ENCODE data around the gene CARTPT. TPM values are rescaled to one million over a fixed set of nuclear protein-coding genes. Genes with fewer than 3 reads are reported as not detected.

The CARTPT gene
- polyA plus RNA-seq, result under 1 TPM in 2 of 3 donors, not detected in 1; 0.34 to 0.85 TPM

DNA sequence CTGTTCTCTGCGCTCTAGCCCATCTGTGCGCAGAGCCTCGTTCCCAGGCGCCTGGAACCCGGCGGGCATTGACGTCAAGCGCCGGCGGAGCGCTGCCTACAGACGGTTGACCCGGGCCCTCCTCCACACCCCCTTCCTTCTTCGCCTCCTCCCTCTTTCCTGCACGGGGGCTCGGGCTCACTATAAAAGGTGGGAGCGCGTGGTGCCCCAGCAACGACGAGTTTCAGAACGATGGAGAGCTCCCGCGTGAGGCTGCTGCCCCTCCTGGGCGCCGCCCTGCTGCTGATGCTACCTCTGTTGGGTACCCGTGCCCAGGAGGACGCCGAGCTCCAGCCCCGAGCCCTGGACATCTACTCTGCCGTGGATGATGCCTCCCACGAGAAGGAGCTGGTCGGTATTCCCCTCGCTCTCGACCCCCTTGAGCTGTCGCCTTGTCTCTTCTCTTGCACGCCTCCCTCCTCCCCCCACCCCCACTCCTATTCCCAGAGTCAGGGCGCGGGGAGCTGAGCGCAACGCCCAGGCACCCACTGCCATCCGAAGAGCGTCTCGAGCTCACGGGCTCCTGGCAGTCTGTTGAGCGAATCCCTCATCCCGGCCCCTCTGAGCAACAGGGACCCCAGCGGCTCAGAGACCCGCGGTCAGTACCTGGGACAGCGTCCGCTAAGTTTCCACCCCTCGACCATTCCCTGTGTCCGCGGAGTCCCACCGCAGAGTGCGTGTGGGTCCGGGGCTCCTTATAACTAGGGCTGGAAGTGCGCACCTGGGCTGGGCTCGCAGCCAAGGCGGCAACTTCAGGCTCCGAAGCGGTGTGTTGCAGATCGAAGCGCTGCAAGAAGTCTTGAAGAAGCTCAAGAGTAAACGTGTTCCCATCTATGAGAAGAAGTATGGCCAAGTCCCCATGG, at the start of gene CARTPT:
TSS of gene CARTPT (plus strand) at position 213 of the 902 bp plus-strand sequence. CDS start at position 232, 19 bp downstream.
- no peak within 1 kb of the TSS for H3K27ac ChIP-seq (ENCODE audit: low read depth, low read length)
- WGBS, 3 donors, result 5 to 7% (median 6%) methylated on average over 63 to 65 of the region's 65 CpGs

DNA sequence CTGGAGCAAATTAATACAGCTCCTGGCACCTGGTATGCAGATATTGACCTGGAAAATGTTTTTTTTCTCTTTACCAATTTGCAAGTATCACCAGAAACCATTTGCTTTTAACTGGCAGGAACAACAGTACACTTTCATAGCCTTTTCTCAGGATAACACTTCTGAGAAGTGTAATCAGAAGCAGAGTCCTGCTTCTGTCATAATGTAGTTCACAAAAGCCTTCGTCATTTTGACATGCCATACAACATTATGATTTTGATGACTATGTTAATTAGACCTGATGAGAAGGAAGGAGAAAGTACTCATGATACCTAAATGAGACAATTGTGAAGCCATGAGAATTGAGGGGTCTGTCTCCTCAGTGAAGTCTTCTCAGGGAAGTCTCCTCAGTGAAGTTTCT, 41.1 kb upstream of the CARTPT start:
- WGBS, 3 donors, result 76 to 94% (median 93%) methylated on average over 1 of the region's 1 CpG

DNA sequence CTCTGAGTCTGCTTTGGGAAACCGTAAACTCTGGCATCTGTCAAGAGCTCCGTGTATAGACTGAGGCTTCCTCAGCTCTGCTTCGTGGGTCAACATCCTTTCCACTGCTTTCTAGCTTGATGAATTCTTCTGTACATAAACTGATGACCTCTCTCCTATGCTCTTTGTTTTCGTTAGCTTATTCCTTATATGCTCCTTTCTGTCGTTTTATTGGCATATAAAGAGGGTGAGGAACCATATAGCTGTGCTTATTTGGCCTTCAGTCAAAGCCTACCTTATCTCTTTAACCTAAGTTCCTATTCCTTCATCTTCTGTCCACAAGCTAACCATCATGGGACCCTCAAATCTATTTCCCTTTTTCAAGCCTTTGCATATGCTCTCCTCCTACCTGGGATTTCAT, 39.4 kb upstream of the CARTPT start:
- no peak overlapping the region for H3K27ac ChIP-seq (ENCODE audit: low read depth, low read length)
- 54 to 73% (median 65%) methylated on average over 5 of the region's 5 CpGs for WGBS, 3 donors

More for the DNA sequence above, 41.1 kb upstream of the CARTPT start:
- no peak overlapping the region for H3K27ac ChIP-seq (ENCODE audit: low read depth, low read length)

DNA sequence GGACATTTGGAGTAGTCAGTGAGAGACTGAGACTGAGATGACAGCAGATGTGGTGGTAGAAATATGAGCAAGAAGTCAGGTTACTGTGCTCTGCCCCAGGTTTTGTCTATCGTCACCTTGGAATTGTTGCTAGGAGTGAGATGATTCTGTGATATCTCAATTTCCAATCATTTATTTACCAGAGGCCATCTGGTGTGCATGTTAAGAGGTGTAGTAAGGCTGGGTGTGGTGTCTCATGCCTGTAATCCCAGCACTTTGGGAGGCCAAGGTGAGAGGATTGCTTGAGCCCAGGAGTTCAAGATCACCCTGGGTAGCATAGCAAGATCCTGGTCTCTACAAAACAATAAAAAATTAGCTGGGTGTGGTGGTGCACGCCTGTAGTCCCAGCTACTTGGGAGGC, 38.6 kb upstream of the CARTPT start:
- WGBS, 3 donors, result 77 to 90% (median 89%) methylated on average over 2 of the region's 2 CpGs
- no peak overlapping the region for H3K27ac ChIP-seq (ENCODE audit: low read depth, low read length)

DNA sequence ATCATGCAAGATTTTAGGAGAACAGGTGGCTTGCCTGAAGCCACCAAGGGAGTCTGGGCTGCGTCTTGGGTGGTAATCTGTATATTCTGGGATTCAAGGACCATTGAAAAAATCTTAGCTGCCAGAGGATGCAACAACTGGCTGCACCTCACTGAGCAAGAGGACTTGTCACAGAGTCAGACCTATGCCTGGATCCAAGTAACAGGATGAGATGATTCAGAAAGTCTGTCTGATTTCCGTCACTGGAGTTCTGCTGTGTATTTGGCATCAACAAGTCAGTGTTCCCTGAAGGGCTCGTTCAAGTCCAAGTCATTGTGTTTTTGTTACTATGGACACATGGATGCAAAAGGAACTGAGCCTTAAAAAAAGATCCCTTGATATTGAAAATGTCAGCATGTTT, 37.8 kb upstream of the CARTPT start:
- no peak overlapping the region for H3K27ac ChIP-seq (ENCODE audit: low read depth, low read length)
- 53 to 67% (median 61%) methylated on average over 3 of the region's 3 CpGs for WGBS, 3 donors

DNA sequence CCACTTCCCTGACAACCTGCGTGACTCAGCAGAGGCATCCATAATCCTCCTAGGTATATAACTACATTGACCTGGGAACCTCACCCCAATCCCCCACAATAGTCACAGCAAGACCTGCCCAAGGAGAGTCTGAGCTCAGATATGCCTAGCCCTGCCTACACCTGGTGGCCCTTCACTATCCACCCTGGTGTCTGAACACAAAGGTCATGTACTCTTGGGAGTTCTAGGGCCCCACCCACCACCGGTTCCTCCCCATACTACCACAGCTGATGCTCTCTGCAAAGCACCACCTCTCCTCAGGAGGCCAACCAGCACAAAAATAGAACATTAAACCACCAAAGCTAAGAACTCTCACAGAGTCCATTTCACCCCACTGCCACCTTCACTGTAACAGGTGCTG, 34.8 kb upstream of the CARTPT start:
- H3K27ac ChIP-seq (ENCODE audit: low read depth, low read length), result no peak overlapping the region
- 88 to 95% (median 94%) methylated on average over 2 of the region's 2 CpGs for WGBS, 3 donors

DNA sequence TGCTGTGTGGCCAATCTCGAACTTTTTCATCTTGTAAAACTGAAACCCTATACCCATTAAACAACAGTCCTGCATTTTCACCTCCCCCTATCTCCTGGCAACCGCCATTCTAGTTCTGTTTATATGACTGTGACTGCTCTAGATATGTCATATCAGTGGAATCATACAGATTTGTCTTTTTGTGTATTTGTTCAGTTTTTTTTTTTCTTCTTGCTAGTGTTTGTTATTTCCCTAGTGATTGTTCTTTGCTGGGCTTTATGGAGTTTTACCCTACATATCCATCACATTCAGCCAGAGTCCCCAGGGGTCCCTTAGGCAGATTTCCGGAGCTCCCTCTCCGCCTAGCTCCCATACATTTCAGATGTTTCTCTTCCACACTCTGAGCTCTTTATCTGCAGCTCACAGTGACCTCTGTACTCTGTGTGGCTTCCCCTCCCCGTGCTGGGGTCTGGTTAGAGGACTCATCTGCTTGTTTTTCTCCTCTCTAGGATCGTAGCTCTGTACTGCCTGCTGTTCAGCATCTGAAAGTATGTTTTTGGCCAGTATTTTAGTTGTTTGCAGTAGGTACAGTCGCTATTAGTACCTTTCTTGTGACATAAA, 25.1 kb upstream of the CARTPT start:
- H3K27ac ChIP-seq (ENCODE audit: low read depth, low read length), result no peak overlapping the region
- WGBS, 3 donors, result 25 to 30% (median 25%) methylated on average over 7 of the region's 7 CpGs

DNA sequence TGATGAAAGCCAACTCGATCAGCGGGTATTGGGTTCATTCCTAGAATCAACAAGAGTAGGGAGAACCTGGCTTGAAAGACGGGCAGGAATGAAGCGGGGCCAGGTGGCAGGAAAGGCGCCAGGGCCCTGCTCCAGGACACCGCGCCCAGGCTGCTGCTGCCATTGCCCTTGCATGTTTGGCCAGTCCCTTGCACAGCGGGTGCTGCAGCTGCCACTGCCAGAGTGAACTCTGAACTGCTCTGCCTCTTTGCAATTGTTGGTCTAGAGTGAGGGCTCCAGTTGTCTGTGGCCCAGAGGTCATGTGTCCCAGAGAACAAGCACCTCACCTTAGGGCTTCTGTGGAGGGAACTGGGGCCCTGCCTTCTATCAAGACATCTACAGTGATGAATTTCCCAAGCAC, 24.0 kb upstream of the CARTPT start:
- 96 to 98% (median 97%) methylated on average over 8 of the region's 8 CpGs for WGBS, 3 donors
- H3K27ac ChIP-seq (ENCODE audit: low read depth, low read length), result no peak overlapping the region

DNA sequence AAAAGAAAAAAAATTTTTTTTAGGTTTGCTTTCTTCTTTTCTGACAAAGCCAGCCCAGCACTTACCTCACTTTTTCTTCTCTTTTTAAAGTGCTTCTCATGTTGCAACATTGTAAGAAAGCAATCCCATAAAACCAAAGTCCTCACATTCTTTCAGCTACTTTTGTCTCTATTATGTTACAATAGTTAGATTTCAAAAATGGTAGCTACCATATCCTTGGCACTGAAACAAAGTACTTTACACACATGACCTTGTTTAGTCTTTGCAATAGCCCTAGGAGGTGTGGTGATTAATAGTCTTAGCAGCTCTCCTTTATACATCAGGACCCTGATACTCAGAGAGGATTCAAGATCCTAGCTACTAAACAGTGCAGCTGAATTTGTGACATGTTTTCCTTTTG, 23.5 kb upstream of the CARTPT start:
- H3K27ac ChIP-seq (ENCODE audit: low read depth, low read length), result no peak overlapping the region

DNA sequence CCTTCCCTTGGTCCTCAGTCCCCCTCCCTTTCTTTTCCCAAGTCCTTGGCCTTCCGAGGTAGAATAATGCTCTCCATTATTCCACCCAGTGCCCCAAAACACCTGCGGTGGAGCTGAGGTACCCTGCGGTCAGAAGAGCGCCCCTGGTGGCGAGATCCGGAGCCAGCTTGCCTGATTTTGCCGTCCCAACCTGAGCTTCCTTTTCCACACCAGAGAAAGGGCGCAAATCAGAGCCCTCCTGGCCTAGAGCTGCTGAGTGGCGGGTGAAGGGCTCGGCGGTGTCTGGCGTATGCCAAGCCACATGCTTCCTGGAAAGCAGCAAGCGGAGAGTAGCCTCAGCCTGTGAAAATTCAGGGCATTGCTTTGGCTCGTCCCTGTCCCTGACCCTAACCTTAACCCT, 21.1 kb upstream of the CARTPT start:
- WGBS, 3 donors, result 46 to 66% (median 62%) methylated on average over 14 of the region's 14 CpGs
- no peak overlapping the region for H3K27ac ChIP-seq (ENCODE audit: low read depth, low read length)

DNA sequence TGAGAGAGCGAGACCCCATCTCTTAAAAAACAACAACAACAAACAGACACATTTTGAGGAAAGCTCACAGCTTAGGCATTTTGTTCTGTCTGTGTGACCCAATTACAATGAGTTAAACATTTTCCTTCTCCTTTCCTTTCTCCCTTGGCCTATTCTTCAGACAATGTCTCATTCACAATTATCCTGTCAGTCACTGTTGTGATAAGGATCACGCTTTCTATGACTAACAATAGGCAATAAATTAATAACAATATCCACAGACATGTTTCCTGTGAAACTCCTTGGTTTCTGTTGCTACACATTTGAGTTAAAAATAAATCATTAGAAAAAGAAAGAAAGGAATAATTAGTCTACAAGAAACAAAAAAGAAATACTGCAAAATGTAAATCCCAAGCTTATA, 19.8 kb upstream of the CARTPT start:
- H3K27ac ChIP-seq (ENCODE audit: low read depth, low read length), result no peak overlapping the region
- WGBS, 3 donors, result 68 to 70% (median 69%) methylated on average over 2 of the region's 2 CpGs

DNA sequence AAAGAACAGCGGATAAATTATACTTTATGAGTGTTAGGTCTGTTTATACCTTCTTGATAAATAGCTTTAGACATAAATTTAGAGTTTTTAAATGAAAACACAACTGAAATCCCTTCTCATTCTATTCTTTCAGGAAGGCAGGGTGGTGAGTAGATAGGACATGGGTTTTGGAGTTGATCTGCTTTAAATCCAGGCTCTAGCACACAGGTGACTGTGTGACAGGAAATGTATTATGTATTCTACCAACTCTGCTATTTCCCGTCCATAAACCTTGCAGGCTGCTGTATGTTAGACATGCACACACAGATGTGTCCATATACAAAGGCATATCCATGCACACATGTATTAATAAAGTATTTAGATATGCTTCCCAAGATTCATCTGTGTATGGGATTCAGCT, 19.3 kb upstream of the CARTPT start:
- H3K27ac ChIP-seq (ENCODE audit: low read depth, low read length), result no peak overlapping the region
- WGBS, 3 donors, result 66 to 75% (median 75%) methylated on average over 2 of the region's 2 CpGs

DNA sequence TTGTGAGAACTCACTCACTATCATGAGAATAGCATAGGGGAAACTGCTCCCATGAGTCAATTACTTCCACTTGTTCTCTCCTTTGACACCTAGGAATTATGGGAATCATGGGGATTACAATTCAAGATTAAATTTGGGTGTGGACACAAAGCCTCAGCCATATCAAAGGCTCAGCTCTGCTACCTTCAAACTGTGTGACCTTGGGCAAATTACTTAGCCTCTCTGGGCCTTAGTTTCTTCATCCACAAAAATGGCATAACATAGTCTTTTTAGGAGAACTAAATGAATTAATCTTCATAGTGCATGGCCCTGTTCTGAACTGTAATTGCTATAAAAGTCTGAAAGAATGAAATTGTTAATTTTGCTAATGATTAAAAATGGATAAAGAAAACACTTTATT, 18.3 kb upstream of the CARTPT start:
- no peak overlapping the region for H3K27ac ChIP-seq (ENCODE audit: low read depth, low read length)

DNA sequence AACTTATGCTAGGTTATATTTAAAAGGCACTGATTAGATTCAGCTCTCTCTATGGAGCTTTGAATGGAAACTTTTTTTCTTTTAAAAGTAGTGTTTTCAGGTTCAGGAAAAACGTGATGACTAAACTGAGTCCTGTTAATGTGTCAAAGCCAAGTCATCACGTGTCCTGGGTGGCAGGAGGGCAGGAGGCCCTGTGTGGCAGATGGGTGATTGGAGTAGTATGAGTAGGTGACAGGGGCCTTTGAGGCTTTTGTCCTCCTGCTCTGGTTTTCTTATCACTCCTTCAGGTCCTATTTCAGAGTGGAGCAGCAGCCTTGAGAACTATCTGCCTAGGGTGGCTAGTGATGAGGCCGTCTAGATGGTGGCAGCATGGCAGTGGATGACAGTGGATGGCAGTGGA, 17.7 kb upstream of the CARTPT start:
- WGBS, 3 donors, result 69 to 72% (median 71%) methylated on average over 3 of the region's 3 CpGs
- H3K27ac ChIP-seq (ENCODE audit: low read depth, low read length), result no peak overlapping the region

DNA sequence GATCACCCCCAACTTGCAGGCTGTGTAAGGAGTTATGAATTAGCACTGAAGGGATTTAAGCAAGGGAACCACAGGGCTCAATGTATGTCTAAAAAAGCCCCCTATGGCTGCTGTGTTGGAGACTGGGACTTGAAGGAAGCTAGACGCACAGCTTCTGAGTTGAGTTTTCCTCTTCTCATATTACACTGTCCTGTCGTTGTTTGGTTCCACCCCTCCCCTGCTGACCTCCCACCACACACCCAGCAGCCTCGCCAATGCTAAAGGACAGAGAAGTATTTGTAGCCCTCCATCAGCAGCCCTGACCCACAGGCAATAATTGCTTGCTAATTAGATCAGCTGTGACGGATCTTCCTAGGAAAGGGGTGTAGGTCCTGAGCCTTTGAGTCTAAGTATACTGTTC, 15.1 kb upstream of the CARTPT start:
- H3K27ac ChIP-seq (ENCODE audit: low read depth, low read length), result no peak overlapping the region
- WGBS, 3 donors, result 32 to 34% (median 33%) methylated on average over 4 of the region's 4 CpGs

DNA sequence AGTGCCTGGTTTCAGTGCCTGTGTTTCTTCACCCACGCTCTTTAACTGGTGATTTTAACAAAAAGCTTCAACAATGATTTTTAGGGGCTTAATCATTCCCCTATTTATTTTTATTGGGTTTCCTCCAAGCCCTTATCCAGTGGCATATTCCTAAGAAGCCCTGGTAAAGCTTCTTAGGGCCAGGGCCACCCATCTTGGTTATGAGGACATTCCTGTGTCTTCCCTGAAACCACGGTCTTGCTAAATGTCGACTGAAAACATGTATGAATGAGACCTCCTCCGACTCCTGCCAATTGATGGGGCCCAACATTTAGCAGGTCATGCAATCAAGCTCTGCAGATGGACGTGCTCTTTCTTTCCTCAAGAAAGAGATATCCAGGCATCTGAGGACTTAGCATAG, 13.7 kb upstream of the CARTPT start:
- WGBS, 3 donors, result 81 to 87% (median 83%) methylated on average over 5 of the region's 5 CpGs
- no peak overlapping the region for H3K27ac ChIP-seq (ENCODE audit: low read depth, low read length)

DNA sequence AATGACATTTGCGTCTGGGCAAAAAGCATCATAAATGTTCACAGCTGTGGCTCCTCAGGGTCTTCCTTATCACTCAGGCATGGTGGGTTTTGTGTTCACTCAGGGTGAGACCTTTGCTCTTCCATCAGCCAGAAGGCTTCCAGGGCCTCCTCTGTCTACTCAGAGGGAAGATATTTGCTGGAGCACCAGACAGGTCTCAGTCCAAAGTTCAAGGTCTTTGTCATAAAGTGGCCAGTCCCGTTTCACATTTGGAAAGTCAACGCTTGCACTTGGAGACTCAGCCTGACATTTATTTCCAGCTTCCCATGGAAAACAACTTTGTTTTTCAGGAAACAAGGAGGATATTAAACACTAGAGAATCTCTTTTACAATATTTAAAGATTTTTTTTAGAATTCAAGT, 12.2 kb upstream of the CARTPT start:
- 40 to 77% (median 74%) methylated on average over 3 of the region's 3 CpGs for WGBS, 3 donors
- H3K27ac ChIP-seq (ENCODE audit: low read depth, low read length), result no peak overlapping the region

DNA sequence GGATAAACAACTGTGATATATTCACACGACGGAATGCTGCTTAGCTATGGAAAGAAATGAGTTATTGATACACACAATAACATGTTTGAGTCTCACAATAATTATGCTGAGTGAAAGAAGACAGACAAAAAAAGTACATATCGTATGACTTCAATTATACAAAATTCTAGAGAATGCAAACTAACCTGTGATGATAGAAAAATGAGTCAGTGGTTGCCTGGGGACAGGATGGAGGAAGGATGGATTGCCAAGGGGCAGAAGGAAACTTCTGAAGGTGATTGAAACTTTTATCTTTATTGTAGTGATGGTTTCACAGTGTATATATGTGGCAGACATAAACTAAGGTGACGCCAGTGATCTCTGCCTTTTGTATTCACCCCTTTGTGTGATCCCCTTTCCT, 7.5 kb upstream of the CARTPT start:
- H3K27ac ChIP-seq (ENCODE audit: low read depth, low read length), result no peak overlapping the region
- 62 to 74% (median 72%) methylated on average over 4 of the region's 4 CpGs for WGBS, 3 donors

DNA sequence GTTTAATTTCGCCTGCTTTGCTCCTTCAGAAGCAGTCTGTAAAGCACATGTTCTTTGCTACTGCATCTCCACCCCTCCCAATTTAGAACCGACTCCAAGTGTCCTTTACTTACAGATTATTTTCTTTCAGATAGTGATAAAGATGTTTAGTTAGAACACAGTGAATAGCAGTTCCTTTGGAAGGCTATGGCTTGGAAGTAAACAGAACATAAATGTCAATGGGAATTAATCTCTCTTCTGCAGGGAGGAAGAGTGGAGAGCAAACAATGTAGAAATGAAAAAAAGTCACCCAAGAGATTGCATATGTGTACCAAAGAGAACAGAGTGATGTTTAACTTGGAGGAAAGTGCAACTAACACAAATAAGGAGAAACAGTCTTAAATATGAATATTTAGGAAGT, 4.2 kb upstream of the CARTPT start:
- H3K27ac ChIP-seq (ENCODE audit: low read depth, low read length), result no peak overlapping the region
- WGBS, 3 donors, result 13 to 33% (median 23%) methylated on average over 2 of the region's 2 CpGs

DNA sequence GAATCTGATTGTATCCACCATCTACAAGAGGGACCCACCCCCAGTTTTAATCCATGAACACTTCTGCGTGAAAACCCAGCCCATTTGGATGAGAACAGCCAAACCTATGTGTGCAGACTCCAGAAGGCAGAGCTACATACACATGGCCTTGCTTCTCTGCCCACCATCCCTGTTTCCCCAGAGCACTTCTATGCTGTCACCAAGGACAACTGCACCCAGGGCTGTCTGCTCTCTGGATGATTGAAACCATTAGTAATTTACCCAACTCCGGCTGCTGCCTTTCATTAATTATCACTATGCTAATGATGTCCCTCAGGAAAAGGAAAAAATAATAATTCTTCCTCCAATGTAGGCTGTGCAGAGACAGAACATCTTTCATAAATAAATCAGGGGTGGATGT, 8.9 kb downstream of the CARTPT start:
- no peak overlapping the region for H3K27ac ChIP-seq (ENCODE audit: low read depth, low read length)
- 73 to 92% (median 83%) methylated on average over 2 of the region's 2 CpGs for WGBS, 3 donors
